Ascending aorta (tissue), 2 donors: Measurements from ENCODE around the gene MUC21. TPM values are rescaled to one million over a fixed set of nuclear protein-coding genes. Genes with fewer than 3 reads are reported as not detected.

ENCODE experiments used
- DNase-seq, 2 donors: peaks; one replicate each; pipeline ENCODE4 v3.0.0-alpha.2; 2019; ENCODE audit warnings: low spot score in 2 of 2
- H3K27ac ChIP-seq, 2 donors: fragments of 200-600 bp; sonication (generic); one replicate each; pipeline ENCODE4 v1.5.1; 2016 to 2017; ENCODE audit warnings: mild to moderate bottlenecking in 1 of 2
- H3K27me3 ChIP-seq: fragments of 200-600 bp; sonication (generic); one replicate; pipeline ENCODE4 v1.5.1; 2017
- H3K36me3 ChIP-seq, 2 donors: fragments of 200-600 bp; sonication (generic); one replicate each; pipeline ENCODE4 v1.5.1; 2016
- H3K4me1 ChIP-seq, 2 donors: fragments of 200-600 bp; sonication (generic); one replicate each; pipeline ENCODE4 v1.5.1; 2016 to 2017; ENCODE audit warnings: mild to moderate bottlenecking in 1 of 2
- H3K4me3 ChIP-seq, 2 donors: fragments of 200-600 bp; sonication (generic); one replicate each; pipeline ENCODE4 v1.5.1; 2016 to 2017; ENCODE audit warnings: mild to moderate bottlenecking in 1 of 2
- H3K9me3 ChIP-seq, 2 donors: fragments of 200-600 bp; sonication (generic); one replicate each; pipeline ENCODE4 v1.5.1; 2016
- CTCF ChIP-seq, 3 experiments: fragments of 200-600 bp in 2 of 3; fragments of 450-650 bp in 1 of 3; sonication (generic) in 2 of 3; IDR thresholded peaks; one replicate each; pipeline ENCODE4 v1.5.1; 2016 to 2019; ENCODE audit warnings: antibody characterized with exemption in 3 of 3, mild to moderate bottlenecking in 1 of 3, moderate library complexity in 1 of 3
- intact Hi-C: fragments of 100-400 bp; cut with DNase I; formaldehyde crosslinking; loops from one replicate; pipeline ENCODE4 v1.15.1; 2023
- total RNA-seq: library from RNA; depleted of rRNA; stranded (reverse); fragments of >200 nt; gene quantifications from one replicate; pipeline ENCODE4 v1.1.0, GENCODE V29; 2016

Gene MUC21
- total RNA-seq, 1 donor from 2014 or later, result not detected

GRCh38 chr6:30942338-30943060, 41.0 kb upstream of the MUC21 start:
- TF ChIP-seq CTCF (IDR thresholded peaks at IDR 0.05), result peak in 1 of 3 experiments; percentile 27
- intact Hi-C loops, result no loop called here
- Histone ChIP-seq H3K9me3 (no peaks in the 10 kb centered on the region), H3K27me3 (no peaks in the 10 kb centered on the region), H3K4me3 (no peak overlapping the region), H3K4me1 (no peaks in the 10 kb centered on the region), H3K27ac (no peak overlapping the region), H3K36me3 (no peaks in the 10 kb centered on the region)
- DNase-seq, result peak in 1 of 2 donors; percentile 67

GRCh38 chr6:30944051-30944450, 39.5 kb upstream of the MUC21 start:
- Histone ChIP-seq H3K27ac (no peak overlapping the region), H3K9me3 (no peaks in the 10 kb centered on the region), H3K4me3 (no peak overlapping the region), H3K36me3 (no peaks in the 10 kb centered on the region), H3K27me3 (no peaks in the 10 kb centered on the region), H3K4me1 (no peaks in the 10 kb centered on the region)
- intact Hi-C loops, result no loop called here
- TF ChIP-seq CTCF (IDR thresholded peaks at IDR 0.05), result no peak
- no peak for DNase-seq

GRCh38 chr6:30945281-30945680, 38.2 kb upstream of the MUC21 start:
- no peaks in the 10 kb centered on the region for H3K36me3 ChIP-seq
- intact Hi-C loops, result no loop called here
- H3K4me3 ChIP-seq, result no peak overlapping the region
- no peak overlapping the region for H3K27ac ChIP-seq
- no peak for DNase-seq
- H3K9me3 ChIP-seq, result no peaks in the 10 kb centered on the region
- TF ChIP-seq CTCF (IDR thresholded peaks at IDR 0.05), result no peak
- no peaks in the 10 kb centered on the region for H3K27me3 ChIP-seq
- H3K4me1 ChIP-seq, result no peaks in the 10 kb centered on the region

GRCh38 chr6:30947231-30947630, 36.3 kb upstream of the MUC21 start:
- no peaks in the 10 kb centered on the region for H3K27me3 ChIP-seq
- intact Hi-C loops, result no loop called here
- H3K4me1 ChIP-seq, result no peaks in the 10 kb centered on the region
- no peak for TF ChIP-seq CTCF (IDR thresholded peaks at IDR 0.05)
- no peak for DNase-seq
- H3K4me3 ChIP-seq, result no peak overlapping the region
- H3K36me3 ChIP-seq, result no peaks in the 10 kb centered on the region
- H3K27ac ChIP-seq, result no peak overlapping the region
- no peaks in the 10 kb centered on the region for H3K9me3 ChIP-seq

- Histone ChIP-seq H3K4me1 (no peaks in the 10 kb centered on the region), H3K27ac (no peak overlapping the region), H3K4me3 (no peak overlapping the region), H3K36me3 (no peaks in the 10 kb centered on the region), H3K27me3 (no peaks in the 10 kb centered on the region), H3K9me3 (no peaks in the 10 kb centered on the region)
- no peak for TF ChIP-seq CTCF (IDR thresholded peaks at IDR 0.05)
- DNase-seq, result no peak
- intact Hi-C loops, result no loop called here
Observed at GRCh38 chr6:30948811-30949210, 34.7 kb upstream of the MUC21 start.
